Lower lobe of right lung (tissue), 2 donors: ENCODE results near the gene KRTAP4-8. TPM values are rescaled to one million over a fixed set of nuclear protein-coding genes. Genes with fewer than 3 reads are reported as not detected.
"Not testable (repeated sequence)": the region's sequence is repeated elsewhere in the genome, so short reads cannot be mapped to it uniquely, and the experiment has no call there.

ENCODE experiments used
- ATAC-seq, 2 donors: fragments of 200-7000 bp; cut with Tn5 transposase; one replicate each; pipeline ENCODE4 v1.9.1; 2020 to 2022; ENCODE audit warnings: mild to moderate bottlenecking in 2 of 2, moderate library complexity in 2 of 2
- DNase-seq: peaks from one replicate; pipeline ENCODE4 v3.0.0-alpha.2; 2020
- H3K27ac ChIP-seq: fragments of 200-600 bp; one replicate; pipeline ENCODE4 v1.8.0; 2022
- H3K27me3 ChIP-seq: fragments of 200-600 bp; one replicate; pipeline ENCODE4 v1.8.0; 2022; ENCODE audit warnings: low read depth
- H3K36me3 ChIP-seq: fragments of 200-600 bp; one replicate; pipeline ENCODE4 v1.8.0; 2022; ENCODE audit warnings: mild to moderate bottlenecking
- H3K4me1 ChIP-seq: fragments of 200-600 bp; one replicate; pipeline ENCODE4 v1.8.0; 2022
- H3K4me3 ChIP-seq: fragments of 200-600 bp; one replicate; pipeline ENCODE4 v1.8.0; 2022; ENCODE audit warnings: mild to moderate bottlenecking
- H3K9me3 ChIP-seq: fragments of 200-600 bp; one replicate; pipeline ENCODE4 v1.8.0; 2022
- CTCF ChIP-seq: fragments of 200-600 bp; IDR thresholded peaks from one replicate; pipeline ENCODE4 v1.8.0; 2022; ENCODE audit warnings: antibody characterized with exemption, mild to moderate bottlenecking
- intact Hi-C: fragments of 100-400 bp; cut with DNase I; formaldehyde crosslinking; loops from one replicate; pipeline ENCODE4 v1.11.0; 2022
- total RNA-seq: library from RNA; stranded (reverse); fragmentation: NEBNext Ultra II Directional; extraction: Animal tissue kit (Norgen Biotek cat#: 25700); gene quantifications from one replicate; pipeline ENCODE4 v1.2.1, GENCODE V29; 2021
- donor health status: DM: no; HTN: yes; CAD: no; lungs with severe emphysema.

KRTAP4-8 gene
- total RNA-seq, 1 donor from 2014 or later, result not detected

- H3K27ac ChIP-seq, result no peak overlapping the region
- no peak for TF ChIP-seq CTCF
- H3K36me3 ChIP-seq, result no peaks in the 10 kb centered on the region
- H3K4me3 ChIP-seq, result no peak overlapping the region
- DNase-seq (no peak), ATAC-seq (no peak)
- peaks cover 19% of the 10 kb centered on the region for H3K27me3 ChIP-seq
- intact Hi-C loops, result no loop called here
- no peaks in the 10 kb centered on the region for H3K9me3 ChIP-seq
- H3K4me1 ChIP-seq, result no peaks in the 10 kb centered on the region
Observed at GRCh38 chr17:41064301-41064700, 33.6 kb downstream of the KRTAP4-8 start.

- H3K36me3 ChIP-seq, result no peaks in the 10 kb centered on the region
- no peak for ATAC-seq
- no peaks in the 10 kb centered on the region for H3K9me3 ChIP-seq
- TF ChIP-seq CTCF, result no peak
- no peak overlapping the region for H3K4me3 ChIP-seq
- H3K27me3 ChIP-seq, result peaks cover 27% of the 10 kb centered on the region
- no peak overlapping the region for H3K27ac ChIP-seq
- no peak for DNase-seq
- H3K4me1 ChIP-seq, result no peaks in the 10 kb centered on the region
- intact Hi-C loops, result no loop called here
Observed at GRCh38 chr17:41063449-41063848, 34.5 kb downstream of the KRTAP4-8 start.

DNA sequence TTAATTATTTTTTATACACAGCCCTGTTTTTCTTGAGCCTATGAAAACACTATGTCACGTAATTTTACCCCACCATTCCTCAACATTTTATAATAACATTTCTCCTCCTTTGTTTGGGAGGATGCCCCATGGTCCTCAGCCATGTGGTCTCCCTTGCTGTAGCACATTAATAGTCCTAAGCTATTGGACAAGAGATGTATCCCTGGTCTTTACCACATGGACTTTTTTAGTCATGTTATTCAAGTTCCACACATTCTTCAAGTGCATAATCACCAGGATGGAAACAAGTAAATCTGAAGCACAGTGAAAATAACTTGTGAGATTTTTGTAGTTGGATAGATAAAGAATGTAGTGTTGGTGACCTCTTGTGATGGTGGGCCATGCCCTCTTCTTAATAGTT is 36.0 kb downstream of the KRTAP4-8 start:
- Histone ChIP-seq H3K36me3 (no peaks in the 10 kb centered on the region), H3K27me3 (peaks cover 28% of the 10 kb centered on the region), H3K9me3 (no peaks in the 10 kb centered on the region), H3K27ac (no peak overlapping the region), H3K4me1 (no peaks in the 10 kb centered on the region), H3K4me3 (no peak overlapping the region)
- DNase-seq (no peak), ATAC-seq (no peak)
- TF ChIP-seq CTCF, result no peak
- intact Hi-C loops, result no loop called here

GRCh38 chr17:41060052-41060604 is 37.8 kb downstream of the KRTAP4-8 start, which contains the start of gene KRTAP2-3:
TSS of gene KRTAP2-3 (minus strand) at chr17:41060114. CDS start at chr17:41060050, 64 bp downstream.
- Histone ChIP-seq H3K27me3 (peaks cover 28% of the 10 kb centered on the region), H3K4me1 (no peaks in the 10 kb centered on the region), H3K4me3 (no peak within 1 kb of the TSS), H3K36me3 (no peaks in the 10 kb centered on the region), H3K27ac (no peak within 1 kb of the TSS), H3K9me3 (no peaks in the 10 kb centered on the region)
- intact Hi-C loops, result no loop called here
- DNase-seq (no peak), ATAC-seq (no peak)
- no peak for TF ChIP-seq CTCF

DNA sequence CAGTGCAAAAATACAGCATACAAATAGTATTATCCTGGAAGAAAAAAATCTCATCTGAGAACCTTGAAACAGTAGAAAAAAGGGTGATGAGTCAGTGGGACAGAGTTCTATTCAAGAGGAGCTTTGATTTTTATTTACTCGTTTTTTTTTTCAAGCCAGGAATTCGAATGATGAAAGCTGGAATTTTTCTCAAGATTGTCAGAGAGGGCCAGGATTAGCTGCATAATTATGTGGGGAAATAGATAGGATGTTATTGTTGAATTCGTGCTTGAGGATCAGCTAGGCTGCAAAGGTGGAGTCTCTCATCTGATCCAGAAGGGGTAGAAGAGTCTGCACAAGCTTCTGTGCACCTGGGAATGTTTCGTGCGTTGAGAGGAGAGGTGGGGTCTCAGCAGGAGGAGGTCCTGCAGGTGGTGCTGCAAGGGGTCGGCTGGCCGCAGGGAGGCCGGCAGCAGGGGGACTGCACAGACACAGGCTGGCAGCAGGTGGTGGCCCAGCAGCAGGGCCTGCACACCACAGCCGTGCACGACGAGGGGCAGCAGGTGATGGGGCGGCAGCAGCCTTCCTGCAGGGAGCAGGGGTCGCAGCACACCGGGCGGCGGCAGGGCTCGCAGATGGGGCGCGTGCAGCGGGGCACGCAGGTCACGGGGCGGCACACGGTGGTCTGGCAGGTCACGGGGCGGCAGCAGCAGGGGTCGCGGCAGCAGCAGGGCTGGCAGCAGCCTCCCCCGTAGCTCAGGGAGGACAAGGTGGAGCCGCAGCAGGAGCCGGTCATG is 38.5 kb downstream of the KRTAP4-8 start:
- DNase-seq, H3K27ac ChIP-seq, H3K4me1 ChIP-seq, intact Hi-C loops, ATAC-seq, H3K9me3 ChIP-seq, H3K36me3 ChIP-seq, H3K4me3 ChIP-seq: not testable (repeated sequence)
- peaks cover 28% of the 10 kb centered on the region for H3K27me3 ChIP-seq

GRCh38 chr17:41058741-41059140 is 39.2 kb downstream of the KRTAP4-8 start:
- Histone ChIP-seq H3K27ac (no peak overlapping the region), H3K36me3 (no peaks in the 10 kb centered on the region), H3K9me3 (no peaks in the 10 kb centered on the region), H3K4me1 (no peaks in the 10 kb centered on the region), H3K27me3 (peaks cover 28% of the 10 kb centered on the region), H3K4me3 (no peak overlapping the region)
- DNase-seq (no peak), ATAC-seq (no peak)
- intact Hi-C loops, result no loop called here
- TF ChIP-seq CTCF, result no peak
